Body of pancreas (tissue), 4 donors: ENCODE measurements around the gene SPRTN.

ENCODE experiments used
- POLR2A ChIP-seq, 3 donors: fragments of 450-650 bp; IDR thresholded peaks; one replicate each; pipeline ENCODE4 v1.6.1; 2016; ENCODE audit warnings: antibody characterized with exemption in 3 of 3, mild to moderate bottlenecking in 2 of 3
- TF ChIP-seq, protein P1 (sequence below), 7 experiments: fragments of 450-650 bp in 4 of 7; fragments of 200-600 bp in 3 of 7; sonication (generic) in 3 of 7; IDR thresholded peaks; one replicate each; pipeline ENCODE4 v1.5.1; 2016 to 2019; ENCODE audit warnings: antibody characterized with exemption in 7 of 7

DNA sequence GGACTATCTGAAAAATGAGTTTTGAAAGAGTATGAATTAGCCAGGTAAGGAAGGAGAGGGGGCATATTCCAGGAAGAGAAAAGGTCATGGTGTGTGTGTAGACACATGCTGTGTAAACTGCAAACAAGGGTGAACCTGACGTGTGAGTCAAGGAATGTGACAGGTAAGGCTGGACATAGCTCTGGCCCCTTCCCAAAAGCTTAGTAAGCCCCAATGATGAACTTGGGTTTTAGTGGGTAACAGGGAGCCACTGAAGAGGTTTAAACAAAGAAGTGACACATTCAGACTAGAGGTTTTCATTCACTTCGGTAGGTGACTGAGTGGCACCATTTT lies 47.3 kb downstream of the SPRTN start:
- TF ChIP-seq, protein P1, sequence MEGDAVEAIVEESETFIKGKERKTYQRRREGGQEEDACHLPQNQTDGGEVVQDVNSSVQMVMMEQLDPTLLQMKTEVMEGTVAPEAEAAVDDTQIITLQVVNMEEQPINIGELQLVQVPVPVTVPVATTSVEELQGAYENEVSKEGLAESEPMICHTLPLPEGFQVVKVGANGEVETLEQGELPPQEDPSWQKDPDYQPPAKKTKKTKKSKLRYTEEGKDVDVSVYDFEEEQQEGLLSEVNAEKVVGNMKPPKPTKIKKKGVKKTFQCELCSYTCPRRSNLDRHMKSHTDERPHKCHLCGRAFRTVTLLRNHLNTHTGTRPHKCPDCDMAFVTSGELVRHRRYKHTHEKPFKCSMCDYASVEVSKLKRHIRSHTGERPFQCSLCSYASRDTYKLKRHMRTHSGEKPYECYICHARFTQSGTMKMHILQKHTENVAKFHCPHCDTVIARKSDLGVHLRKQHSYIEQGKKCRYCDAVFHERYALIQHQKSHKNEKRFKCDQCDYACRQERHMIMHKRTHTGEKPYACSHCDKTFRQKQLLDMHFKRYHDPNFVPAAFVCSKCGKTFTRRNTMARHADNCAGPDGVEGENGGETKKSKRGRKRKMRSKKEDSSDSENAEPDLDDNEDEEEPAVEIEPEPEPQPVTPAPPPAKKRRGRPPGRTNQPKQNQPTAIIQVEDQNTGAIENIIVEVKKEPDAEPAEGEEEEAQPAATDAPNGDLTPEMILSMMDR (IDR thresholded peaks at IDR 0.05) = no peak
- no peak for TF ChIP-seq POLR2A (IDR thresholded peaks at IDR 0.05)
